Measurements from ENCODE around the gene SH3TC2.

GRCh38 chr5:148965511-148966265 is 97.2 kb downstream of the SH3TC2 start:
- TF ChIP-seq, protein P1, sequence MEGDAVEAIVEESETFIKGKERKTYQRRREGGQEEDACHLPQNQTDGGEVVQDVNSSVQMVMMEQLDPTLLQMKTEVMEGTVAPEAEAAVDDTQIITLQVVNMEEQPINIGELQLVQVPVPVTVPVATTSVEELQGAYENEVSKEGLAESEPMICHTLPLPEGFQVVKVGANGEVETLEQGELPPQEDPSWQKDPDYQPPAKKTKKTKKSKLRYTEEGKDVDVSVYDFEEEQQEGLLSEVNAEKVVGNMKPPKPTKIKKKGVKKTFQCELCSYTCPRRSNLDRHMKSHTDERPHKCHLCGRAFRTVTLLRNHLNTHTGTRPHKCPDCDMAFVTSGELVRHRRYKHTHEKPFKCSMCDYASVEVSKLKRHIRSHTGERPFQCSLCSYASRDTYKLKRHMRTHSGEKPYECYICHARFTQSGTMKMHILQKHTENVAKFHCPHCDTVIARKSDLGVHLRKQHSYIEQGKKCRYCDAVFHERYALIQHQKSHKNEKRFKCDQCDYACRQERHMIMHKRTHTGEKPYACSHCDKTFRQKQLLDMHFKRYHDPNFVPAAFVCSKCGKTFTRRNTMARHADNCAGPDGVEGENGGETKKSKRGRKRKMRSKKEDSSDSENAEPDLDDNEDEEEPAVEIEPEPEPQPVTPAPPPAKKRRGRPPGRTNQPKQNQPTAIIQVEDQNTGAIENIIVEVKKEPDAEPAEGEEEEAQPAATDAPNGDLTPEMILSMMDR (IDR thresholded peaks at IDR 0.05): no peak
- TF ChIP-seq EZH2 (IDR thresholded peaks at IDR 0.05): no peak
